RWPE2 (cell line): ENCODE results near the gene SMO.
A peak's percentile ranks its signal among the peaks of the same experiment; 100 is the strongest.
"Not testable (repeated sequence)": the region's sequence is repeated elsewhere in the genome, so short reads cannot be mapped to it uniquely, and the experiment has no call there.

Source experiments
- ATAC-seq: fragments of 200-7000 bp; cut with Tn5 transposase; 3 replicates; pipeline ENCODE4 v1.9.1; 2021; ENCODE audit warnings: low read depth
- DNase-seq: peaks from one replicate; pipeline ENCODE4 v3.0.0-alpha.2; 2020; ENCODE audit warnings: low spot score
- H3K27ac ChIP-seq: fragments of 450-650 bp; 2 replicates; pipeline ENCODE4 v1.5.1; 2017; ENCODE audit warnings: mild to moderate bottlenecking; ENCODE audit not compliant: poor library complexity, severe bottlenecking
- H3K27me3 ChIP-seq: fragments of 250-450 bp; sonication (Bioruptor Pico); 2 replicates; pipeline ENCODE4 v1.5.1; 2021; ENCODE audit warnings: mild to moderate bottlenecking, moderate library complexity; ENCODE audit not compliant: insufficient read depth, poor library complexity, severe bottlenecking
- H3K36me3 ChIP-seq: fragments of 250-450 bp; sonication (Bioruptor Pico); 2 replicates; pipeline ENCODE4 v1.5.1; 2020; ENCODE audit warnings: low read depth, mild to moderate bottlenecking, moderate library complexity
- H3K4me1 ChIP-seq: fragments of 250-450 bp; sonication (Bioruptor Pico); 2 replicates; pipeline ENCODE4 v1.5.1; 2021; ENCODE audit warnings: mild to moderate bottlenecking, moderate library complexity; ENCODE audit not compliant: insufficient read depth, poor library complexity, severe bottlenecking
- H3K4me3 ChIP-seq: fragments of 250-450 bp; sonication (Bioruptor Pico); 2 replicates; pipeline ENCODE4 v1.5.1; 2021; ENCODE audit warnings: mild to moderate bottlenecking, moderate library complexity; ENCODE audit not compliant: severe bottlenecking
- H3K9me3 ChIP-seq: fragments of 250-450 bp; sonication (Bioruptor Pico); 2 replicates; pipeline ENCODE4 v1.5.1; 2021; ENCODE audit warnings: mild to moderate bottlenecking, moderate library complexity; ENCODE audit not compliant: severe bottlenecking
- TF ChIP-seq, protein P1 (sequence below): fragments of 450-650 bp; IDR thresholded peaks from one replicate; pipeline ENCODE4 v1.5.1; 2017; ENCODE audit warnings: mild to moderate bottlenecking, moderate library complexity; ENCODE audit not compliant: poor library complexity, severe bottlenecking

SMO gene

DNA sequence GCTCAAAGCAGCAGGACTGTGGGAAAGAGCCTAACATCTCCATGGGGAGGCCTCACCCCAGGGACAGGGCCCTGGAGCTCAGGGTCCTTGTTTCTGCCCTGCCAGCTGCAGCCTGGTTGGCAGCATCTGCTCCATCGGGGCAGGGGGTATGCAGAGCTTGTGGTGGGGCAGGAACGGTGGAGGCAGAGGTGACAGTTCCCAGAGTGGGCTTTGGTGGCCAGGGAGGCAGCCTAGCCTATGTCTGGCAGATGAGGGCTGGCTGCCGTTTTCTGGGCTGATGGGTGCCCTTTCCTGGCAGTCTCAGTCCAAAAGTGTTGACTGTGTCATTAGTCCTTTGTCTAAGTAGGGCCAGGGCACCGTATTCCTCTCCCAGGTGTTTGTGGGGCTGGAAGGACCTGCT, 24.2 kb downstream of the SMO start:
- no peaks in the 10 kb centered on the region for H3K36me3 ChIP-seq
- H3K9me3 ChIP-seq = no peaks in the 10 kb centered on the region
- H3K27ac ChIP-seq = no peak overlapping the region
- ATAC-seq (no peak), DNase-seq (no peak)
- H3K4me3 ChIP-seq = no peak overlapping the region
- no peaks in the 10 kb centered on the region for H3K27me3 ChIP-seq
- no peaks in the 10 kb centered on the region for H3K4me1 ChIP-seq
- TF ChIP-seq, protein P1, sequence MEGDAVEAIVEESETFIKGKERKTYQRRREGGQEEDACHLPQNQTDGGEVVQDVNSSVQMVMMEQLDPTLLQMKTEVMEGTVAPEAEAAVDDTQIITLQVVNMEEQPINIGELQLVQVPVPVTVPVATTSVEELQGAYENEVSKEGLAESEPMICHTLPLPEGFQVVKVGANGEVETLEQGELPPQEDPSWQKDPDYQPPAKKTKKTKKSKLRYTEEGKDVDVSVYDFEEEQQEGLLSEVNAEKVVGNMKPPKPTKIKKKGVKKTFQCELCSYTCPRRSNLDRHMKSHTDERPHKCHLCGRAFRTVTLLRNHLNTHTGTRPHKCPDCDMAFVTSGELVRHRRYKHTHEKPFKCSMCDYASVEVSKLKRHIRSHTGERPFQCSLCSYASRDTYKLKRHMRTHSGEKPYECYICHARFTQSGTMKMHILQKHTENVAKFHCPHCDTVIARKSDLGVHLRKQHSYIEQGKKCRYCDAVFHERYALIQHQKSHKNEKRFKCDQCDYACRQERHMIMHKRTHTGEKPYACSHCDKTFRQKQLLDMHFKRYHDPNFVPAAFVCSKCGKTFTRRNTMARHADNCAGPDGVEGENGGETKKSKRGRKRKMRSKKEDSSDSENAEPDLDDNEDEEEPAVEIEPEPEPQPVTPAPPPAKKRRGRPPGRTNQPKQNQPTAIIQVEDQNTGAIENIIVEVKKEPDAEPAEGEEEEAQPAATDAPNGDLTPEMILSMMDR = no peak

- Histone ChIP-seq H3K27me3 (no peaks in the 10 kb centered on the region), H3K36me3 (no peaks in the 10 kb centered on the region), H3K4me3 (no peak overlapping the region), H3K9me3 (no peaks in the 10 kb centered on the region), H3K27ac (no peak overlapping the region), H3K4me1 (no peaks in the 10 kb centered on the region)
- DNase-seq (no peak), ATAC-seq (peak; percentile 9; the same call in 1 of the 3 replicates)
- TF ChIP-seq, protein P1 = peak; percentile 24
Measured at GRCh38 chr7:129213828-129214227, 25.4 kb downstream of the SMO start.

DNA sequence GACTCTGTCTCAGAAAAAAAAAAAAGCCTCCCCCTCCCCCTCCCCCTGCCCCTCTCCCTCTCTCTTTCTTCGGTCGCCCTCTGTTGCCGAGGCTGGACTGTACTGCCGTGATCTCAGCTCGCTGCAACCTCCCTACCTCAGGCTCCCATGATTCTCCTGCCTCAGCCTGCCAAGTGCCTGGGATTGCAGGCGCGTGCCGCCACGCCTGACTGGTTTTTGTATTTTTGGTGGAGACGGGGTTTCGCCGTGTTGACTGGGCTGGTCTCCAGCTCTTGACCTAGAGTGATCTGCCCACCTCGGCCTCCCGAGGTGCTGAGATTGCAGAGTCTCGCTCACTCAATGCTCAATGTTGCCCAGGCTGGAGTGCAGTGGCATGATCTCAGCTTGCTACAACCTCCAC, 27.3 kb downstream of the SMO start:
- not testable (repeated sequence) for H3K27me3 ChIP-seq, DNase-seq, H3K4me1 ChIP-seq, H3K36me3 ChIP-seq, H3K9me3 ChIP-seq, H3K4me3 ChIP-seq, ATAC-seq, H3K27ac ChIP-seq

- not testable (repeated sequence) for H3K27ac ChIP-seq, H3K4me1 ChIP-seq, H3K9me3 ChIP-seq, H3K4me3 ChIP-seq, H3K36me3 ChIP-seq, ATAC-seq, DNase-seq, H3K27me3 ChIP-seq
Measured at GRCh38 chr7:129216101-129216715, 27.8 kb downstream of the SMO start.

DNA sequence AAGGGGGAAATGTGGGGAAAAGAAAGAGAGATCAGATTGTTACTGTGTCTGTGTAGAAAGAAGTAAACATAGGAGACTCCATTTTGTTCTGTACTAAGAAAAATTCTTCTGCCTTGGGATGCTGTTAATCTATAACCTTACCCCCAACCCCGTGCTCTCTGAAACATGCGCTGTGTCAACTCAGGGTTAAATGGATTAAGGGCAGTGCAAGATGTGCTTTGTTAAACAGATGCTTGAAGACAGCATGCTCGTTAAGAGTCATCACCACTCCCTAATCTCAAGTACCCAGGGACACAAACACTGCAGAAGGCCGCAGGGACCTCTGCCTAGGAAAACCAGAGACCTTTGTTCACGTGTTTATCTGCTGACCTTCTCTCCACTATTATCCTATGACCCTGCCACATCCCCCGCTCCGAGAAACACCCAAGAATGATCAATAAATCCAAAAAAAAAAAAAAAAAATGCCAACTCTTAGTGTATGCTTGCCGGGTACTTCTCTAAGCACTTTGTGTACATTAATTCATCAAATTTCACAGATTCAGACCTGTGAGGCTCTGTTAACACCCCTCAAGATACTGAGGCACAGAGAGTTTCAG, 28.5 kb downstream of the SMO start:
- not testable (repeated sequence) for H3K4me3 ChIP-seq, ATAC-seq, H3K27ac ChIP-seq, H3K4me1 ChIP-seq, DNase-seq, H3K9me3 ChIP-seq, H3K27me3 ChIP-seq, H3K36me3 ChIP-seq

DNA sequence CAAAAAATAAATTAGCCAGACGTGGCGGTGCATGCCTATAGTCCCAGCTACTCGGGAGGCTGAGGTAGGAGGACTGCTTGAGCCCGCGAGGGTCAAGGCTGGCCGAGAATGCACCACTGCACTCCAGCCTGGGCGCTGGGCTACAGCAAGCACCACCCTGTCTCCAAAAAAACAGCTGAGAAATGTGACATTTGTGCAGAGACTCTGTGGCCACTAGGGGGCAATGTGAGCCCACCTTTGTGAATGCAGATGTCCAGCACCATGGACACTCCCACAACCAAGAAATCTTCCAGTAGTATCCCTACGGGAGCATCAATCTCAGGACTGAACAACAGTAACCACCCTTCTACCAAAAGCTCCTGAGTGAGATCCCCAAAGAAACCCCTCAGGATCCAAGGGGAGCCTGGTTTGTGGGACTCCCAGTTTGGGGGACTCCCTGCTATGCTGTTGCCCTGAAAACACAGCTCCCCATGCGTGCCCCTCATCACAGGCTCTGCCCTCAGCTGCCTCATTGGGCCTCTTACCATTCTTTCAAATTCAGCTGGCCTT, 30.2 kb downstream of the SMO start:
- no peaks in the 10 kb centered on the region for H3K9me3 ChIP-seq
- H3K4me3 ChIP-seq = no peak overlapping the region
- no peaks in the 10 kb centered on the region for H3K27me3 ChIP-seq
- TF ChIP-seq, protein P1 = peak; percentile 86
- ATAC-seq = peak; percentile 91
- no peak overlapping the region for H3K27ac ChIP-seq
- H3K36me3 ChIP-seq = no peaks in the 10 kb centered on the region
- no peak for DNase-seq
- no peaks in the 10 kb centered on the region for H3K4me1 ChIP-seq

- DNase-seq, H3K27ac ChIP-seq, ATAC-seq, H3K27me3 ChIP-seq, H3K4me1 ChIP-seq, H3K36me3 ChIP-seq, H3K4me3 ChIP-seq, H3K9me3 ChIP-seq: not testable (repeated sequence)
Measured at GRCh38 chr7:129219166-129219565, 30.7 kb downstream of the SMO start.
